Measurements from ENCODE around the gene XCR1.

XCR1 gene

GRCh38 chr3:45980229-45980813 is 47.0 kb downstream of the XCR1 start:
- peaks cover 39% of the 10 kb centered on the region for H3K36me3 Mint-ChIP-seq (ENCODE audit: low read depth)

DNA sequence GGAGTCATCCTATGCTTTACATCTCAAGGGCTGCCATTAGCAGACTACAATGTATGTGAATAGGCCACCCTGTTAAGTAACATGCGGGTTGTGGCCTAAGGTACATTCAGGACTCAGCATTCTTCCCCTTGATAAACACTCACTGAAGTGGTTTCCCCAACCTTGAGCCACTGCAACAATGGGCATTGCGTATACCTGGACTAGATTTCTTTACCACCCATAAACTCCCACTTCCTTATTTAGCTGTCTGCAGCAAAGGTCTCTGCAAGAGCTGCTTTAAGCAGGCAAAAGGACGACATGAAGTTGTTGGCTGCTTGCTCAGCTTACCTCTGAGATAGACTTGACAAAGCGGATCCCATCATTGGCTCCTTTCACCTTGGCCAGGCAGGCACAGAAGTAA is 47.9 kb downstream of the XCR1 start:
- Mint-ChIP-seq H3K27ac (no peak overlapping the region), H3K4me1 (no peaks in the 10 kb centered on the region), H3K27me3 (ENCODE audit: low read depth, poor library complexity) (no peaks in the 10 kb centered on the region), H3K4me3 (no peak overlapping the region), H3K36me3 (ENCODE audit: low read depth) (peaks cover 39% of the 10 kb centered on the region), H3K9me3 (no peaks in the 10 kb centered on the region)
- no peak for DNase-seq
- TF ChIP-seq, protein P1, sequence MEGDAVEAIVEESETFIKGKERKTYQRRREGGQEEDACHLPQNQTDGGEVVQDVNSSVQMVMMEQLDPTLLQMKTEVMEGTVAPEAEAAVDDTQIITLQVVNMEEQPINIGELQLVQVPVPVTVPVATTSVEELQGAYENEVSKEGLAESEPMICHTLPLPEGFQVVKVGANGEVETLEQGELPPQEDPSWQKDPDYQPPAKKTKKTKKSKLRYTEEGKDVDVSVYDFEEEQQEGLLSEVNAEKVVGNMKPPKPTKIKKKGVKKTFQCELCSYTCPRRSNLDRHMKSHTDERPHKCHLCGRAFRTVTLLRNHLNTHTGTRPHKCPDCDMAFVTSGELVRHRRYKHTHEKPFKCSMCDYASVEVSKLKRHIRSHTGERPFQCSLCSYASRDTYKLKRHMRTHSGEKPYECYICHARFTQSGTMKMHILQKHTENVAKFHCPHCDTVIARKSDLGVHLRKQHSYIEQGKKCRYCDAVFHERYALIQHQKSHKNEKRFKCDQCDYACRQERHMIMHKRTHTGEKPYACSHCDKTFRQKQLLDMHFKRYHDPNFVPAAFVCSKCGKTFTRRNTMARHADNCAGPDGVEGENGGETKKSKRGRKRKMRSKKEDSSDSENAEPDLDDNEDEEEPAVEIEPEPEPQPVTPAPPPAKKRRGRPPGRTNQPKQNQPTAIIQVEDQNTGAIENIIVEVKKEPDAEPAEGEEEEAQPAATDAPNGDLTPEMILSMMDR (IDR thresholded peaks at IDR 0.05) = no peak

More at GRCh38 chr3:45980229-45980813, 47.0 kb downstream of the XCR1 start:
- TF ChIP-seq, protein P1 (IDR thresholded peaks at IDR 0.05) = no peak
- no peaks in the 10 kb centered on the region for H3K9me3 Mint-ChIP-seq
- DNase-seq = no peak
- H3K27ac Mint-ChIP-seq = no peak overlapping the region
- H3K27me3 Mint-ChIP-seq (ENCODE audit: low read depth, poor library complexity) = no peaks in the 10 kb centered on the region
- H3K4me3 Mint-ChIP-seq = no peak overlapping the region
- no peaks in the 10 kb centered on the region for H3K4me1 Mint-ChIP-seq

DNA sequence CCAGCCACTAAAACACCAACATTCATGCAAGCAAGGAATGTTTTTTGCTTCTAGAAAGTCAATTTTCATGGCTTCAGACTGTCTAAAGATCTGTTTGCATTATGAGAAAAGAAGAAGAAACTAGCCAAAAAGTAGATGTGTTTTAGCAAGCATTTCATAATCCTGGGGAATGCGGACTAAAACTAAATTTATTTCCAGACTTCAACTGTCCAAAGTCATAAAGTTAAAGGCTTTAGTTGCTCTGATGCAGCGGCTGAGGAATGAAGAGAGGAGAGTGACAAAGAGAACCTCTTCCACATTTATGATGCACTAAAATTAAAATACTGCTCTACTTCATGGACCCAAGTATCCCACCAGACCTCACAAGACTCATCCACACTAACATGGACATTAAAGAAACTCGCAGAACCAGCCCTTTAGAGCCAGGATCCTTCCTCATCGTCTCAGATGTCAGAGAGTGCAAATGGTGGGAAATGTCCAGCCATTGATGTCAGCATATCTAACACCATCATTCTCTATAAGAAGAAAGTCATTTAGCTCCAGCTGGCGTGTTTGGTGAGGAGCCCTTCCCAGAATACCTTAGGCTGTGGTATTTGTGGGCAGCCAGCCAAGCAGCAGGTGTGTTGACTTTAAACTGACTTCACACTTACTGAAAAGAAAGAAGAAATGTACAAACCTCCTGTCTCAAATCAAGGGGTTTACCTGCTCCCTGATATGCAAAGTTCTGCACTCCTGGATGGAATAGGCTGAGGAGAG is 49.1 kb downstream of the XCR1 start:
- no peaks in the 10 kb centered on the region for H3K4me1 Mint-ChIP-seq
- no peak overlapping the region for H3K4me3 Mint-ChIP-seq
- no peak overlapping the region for H3K27ac Mint-ChIP-seq
- H3K36me3 Mint-ChIP-seq (ENCODE audit: low read depth) = peaks cover 42% of the 10 kb centered on the region
- no peaks in the 10 kb centered on the region for H3K27me3 Mint-ChIP-seq (ENCODE audit: low read depth, poor library complexity)
- no peaks in the 10 kb centered on the region for H3K9me3 Mint-ChIP-seq
- TF ChIP-seq, protein P1 (IDR thresholded peaks at IDR 0.05) = no peak
- no peak for DNase-seq

DNA sequence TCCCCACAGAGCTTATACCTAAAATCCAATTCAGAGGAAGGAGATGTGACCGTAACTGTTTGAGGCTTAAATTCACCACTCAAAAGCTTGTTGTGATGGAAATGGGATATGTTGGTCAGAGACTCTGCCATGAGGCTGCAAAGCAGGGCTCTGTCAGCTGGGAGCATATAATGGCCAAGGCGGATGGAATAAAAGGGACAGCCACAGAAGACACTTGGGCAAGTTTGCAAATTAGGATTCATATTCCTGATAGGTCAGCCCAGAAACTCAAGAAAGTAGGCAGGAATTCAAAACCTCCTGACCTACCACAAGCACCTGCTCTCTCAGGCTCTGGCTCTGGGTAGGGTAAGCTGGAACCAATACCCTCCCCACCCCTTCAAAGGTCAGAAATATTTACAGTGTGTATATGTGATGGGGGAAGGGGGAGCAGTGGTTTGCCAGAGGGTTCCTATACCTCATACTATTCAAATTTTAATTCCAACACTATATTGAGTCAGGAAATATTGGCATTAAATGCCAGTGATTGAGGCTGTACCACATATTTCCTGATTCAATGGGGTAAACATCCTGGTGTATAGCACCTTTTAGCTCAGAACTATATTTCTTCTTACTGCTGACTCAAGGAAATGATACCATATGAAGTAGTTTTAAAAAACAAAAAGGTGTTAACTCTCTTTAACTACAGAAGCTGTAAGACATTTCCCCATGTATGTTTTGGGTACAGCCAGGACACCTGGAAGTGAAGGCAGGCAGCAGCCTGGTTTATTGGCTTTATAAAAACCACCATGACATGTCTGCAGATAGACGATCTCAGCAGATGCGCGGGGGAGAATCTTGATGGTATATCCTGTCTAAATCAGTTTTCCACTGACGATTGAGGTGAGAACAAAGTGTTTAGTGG is 50.8 kb downstream of the XCR1 start:
- Mint-ChIP-seq H3K4me3 (no peak overlapping the region), H3K27ac (no peak overlapping the region), H3K4me1 (no peaks in the 10 kb centered on the region), H3K36me3 (ENCODE audit: low read depth) (peaks cover 53% of the 10 kb centered on the region), H3K9me3 (no peaks in the 10 kb centered on the region), H3K27me3 (ENCODE audit: low read depth, poor library complexity) (no peaks in the 10 kb centered on the region)
- no peak for DNase-seq
- TF ChIP-seq, protein P1 (IDR thresholded peaks at IDR 0.05) = no peak

- Mint-ChIP-seq H3K4me3 (no peak overlapping the region), H3K27me3 (ENCODE audit: low read depth, poor library complexity) (no peaks in the 10 kb centered on the region), H3K27ac (no peak overlapping the region), H3K4me1 (no peaks in the 10 kb centered on the region), H3K36me3 (ENCODE audit: low read depth) (peaks cover 53% of the 10 kb centered on the region), H3K9me3 (no peaks in the 10 kb centered on the region)
- TF ChIP-seq, protein P1 (IDR thresholded peaks at IDR 0.05) = no peak
- no peak for DNase-seq
Measured at GRCh38 chr3:45975686-45976085, 51.6 kb downstream of the XCR1 start.
